Tibial nerve (tissue), 3 donors: ENCODE measurements around the gene ZNF311.

Experiments used
- CTCF ChIP-seq, 5 experiments: fragments of 200-600 bp in 3 of 5; fragments of 450-650 bp in 2 of 5; sonication (generic) in 3 of 5; IDR thresholded peaks; one replicate each; pipeline ENCODE4 v1.5.1; 2016 to 2019; ENCODE audit warnings: antibody characterized with exemption in 5 of 5, mild to moderate bottlenecking in 3 of 5, moderate library complexity in 2 of 5
- POLR2A ChIP-seq, 2 donors: fragments of 450-650 bp; IDR thresholded peaks; one replicate each; pipeline ENCODE4 v1.6.1; 2017; ENCODE audit warnings: antibody characterized with exemption in 2 of 2, mild to moderate bottlenecking in 2 of 2, moderate library complexity in 2 of 2

DNA sequence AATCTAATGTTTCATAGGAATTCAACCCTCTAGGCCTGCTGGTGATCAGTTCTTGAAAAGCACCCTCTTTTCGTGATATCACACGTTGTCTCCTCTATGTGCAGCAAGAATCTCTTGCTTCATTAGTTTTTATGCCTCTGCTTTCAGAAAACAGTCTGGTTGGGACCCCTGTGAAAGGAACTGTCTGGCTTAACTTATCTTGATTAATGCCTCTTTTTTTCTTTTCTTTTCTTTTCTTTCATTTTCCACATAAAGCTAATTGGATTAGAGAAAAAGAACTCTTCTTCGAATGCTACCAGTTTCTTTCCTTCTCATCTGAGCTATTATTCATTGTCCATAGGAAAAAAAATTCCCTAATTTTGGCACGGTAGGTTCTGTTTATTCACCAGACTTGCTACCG lies 21.3 kb downstream of the ZNF311 start:
- no peak for TF ChIP-seq POLR2A (IDR thresholded peaks at IDR 0.05)
- no peak for TF ChIP-seq CTCF (IDR thresholded peaks at IDR 0.05)
